Measurements from ENCODE around the gene PRG2. TPM values are rescaled to one million over a fixed set of nuclear protein-coding genes. Genes with fewer than 3 reads are reported as not detected.

PRG2 gene
- total RNA-seq, 4 donors from 2014 or later = 0.36 to 1.8 TPM; not detected in 2

GRCh38 chr11:57387289-57388030 is 3.0 kb downstream of the PRG2 start:
- TF ChIP-seq POLR2AphosphoS5 (IDR thresholded peaks at IDR 0.05) (no peak), EP300 (IDR thresholded peaks at IDR 0.05) (no peak)
- no peaks in the 10 kb centered on the region for H3K27me3 ChIP-seq
- no peak for DNase-seq (ENCODE audit: low spot score in 2 of 2)
- no peaks in the 10 kb centered on the region for H3K4me1 ChIP-seq
- H3K9me3 ChIP-seq = no peaks in the 10 kb centered on the region
- no peak overlapping the region for H3K27ac ChIP-seq
- H3K36me3 ChIP-seq = peaks cover 3% of the 10 kb centered on the region
- 82% methylated on average over 16 of the region's 16 CpGs for WGBS
- no peak overlapping the region for H3K4me3 ChIP-seq

GRCh38 chr11:57386178-57386940 is 4.1 kb downstream of the PRG2 start:
- no peak for DNase-seq (ENCODE audit: low spot score in 2 of 2)
- TF ChIP-seq EP300 (IDR thresholded peaks at IDR 0.05) = no peak
- no peak for TF ChIP-seq POLR2AphosphoS5 (IDR thresholded peaks at IDR 0.05)
- no peak for TF ChIP-seq CTCF (IDR thresholded peaks at IDR 0.05)
- no peak for TF ChIP-seq POLR2A (IDR thresholded peaks at IDR 0.05)
- WGBS = 87% methylated on average over 5 of the region's 5 CpGs

GRCh38 chr11:57380975-57381374 is 9.5 kb downstream of the PRG2 start, which contains the start of gene PRG3:
Gene PRG3, minus strand, starts transcription at chr11:57381150. Its CDS starts 442 bp downstream, at chr11:57380708.
- H3K27me3 ChIP-seq = no peaks in the 10 kb centered on the region
- H3K9me3 ChIP-seq = no peaks in the 10 kb centered on the region
- no peaks in the 10 kb centered on the region for H3K36me3 ChIP-seq
- no peak for DNase-seq (ENCODE audit: low spot score in 2 of 2)
- WGBS = 83% methylated on average over 2 of the region's 2 CpGs
- H3K4me1 ChIP-seq = no peaks in the 10 kb centered on the region
- H3K27ac ChIP-seq = no peak within 1 kb of the TSS
- H3K4me3 ChIP-seq = no peak within 1 kb of the TSS
- no peak for TF ChIP-seq CTCF (IDR thresholded peaks at IDR 0.05)
- TF ChIP-seq POLR2A (IDR thresholded peaks at IDR 0.05) = no peak
- TF ChIP-seq POLR2AphosphoS5 (IDR thresholded peaks at IDR 0.05) = no peak
- TF ChIP-seq EP300 (IDR thresholded peaks at IDR 0.05) = no peak

More at GRCh38 chr11:57386178-57386940, 4.1 kb downstream of the PRG2 start:
- Histone ChIP-seq H3K4me3 (no peak overlapping the region), H3K4me1 (no peaks in the 10 kb centered on the region), H3K27me3 (no peaks in the 10 kb centered on the region), H3K9me3 (no peaks in the 10 kb centered on the region), H3K36me3 (peaks cover 3% of the 10 kb centered on the region), H3K27ac (no peak overlapping the region)

- Histone ChIP-seq H3K9me3 (no peaks in the 10 kb centered on the region), H3K27me3 (no peaks in the 10 kb centered on the region), H3K27ac (no peak overlapping the region), H3K4me1 (no peaks in the 10 kb centered on the region), H3K4me3 (no peak overlapping the region), H3K36me3 (no peaks in the 10 kb centered on the region)
- WGBS = 32% methylated on average over 9 of the region's 10 CpGs
- DNase-seq (ENCODE audit: low spot score in 2 of 2) = no peak
- TF ChIP-seq POLR2AphosphoS5 (IDR thresholded peaks at IDR 0.05) = no peak
- TF ChIP-seq CTCF (IDR thresholded peaks at IDR 0.05) = no peak
- no peak for TF ChIP-seq EP300 (IDR thresholded peaks at IDR 0.05)
- TF ChIP-seq POLR2A (IDR thresholded peaks at IDR 0.05) = no peak
These were observed 10.7 kb downstream of the PRG2 start for GRCh38 chr11:57379732-57380131.

- Histone ChIP-seq H3K27me3 (no peaks in the 10 kb centered on the region), H3K36me3 (no peaks in the 10 kb centered on the region), H3K4me1 (no peaks in the 10 kb centered on the region), H3K9me3 (no peaks in the 10 kb centered on the region), H3K27ac (no peak overlapping the region), H3K4me3 (no peak overlapping the region)
- no peak for TF ChIP-seq CTCF (IDR thresholded peaks at IDR 0.05)
- TF ChIP-seq EP300 (IDR thresholded peaks at IDR 0.05) = no peak
- no peak for TF ChIP-seq POLR2A (IDR thresholded peaks at IDR 0.05)
- TF ChIP-seq POLR2AphosphoS5 (IDR thresholded peaks at IDR 0.05) = no peak
- DNase-seq (ENCODE audit: low spot score in 2 of 2) = no peak
These were observed 12.3 kb downstream of the PRG2 start for GRCh38 chr11:57378186-57378585.
